ENCODE measurements around the gene ARMC2.
"Not testable (repeated sequence)": the region's sequence is repeated elsewhere in the genome, so short reads cannot be mapped to it uniquely, and the experiment has no call there.

The ARMC2 gene

GRCh38 chr6:108836061-108836460 lies 12.2 kb upstream of the ARMC2 start:
- no peak for DNase-seq

GRCh38 chr6:108837236-108837971 lies 10.8 kb upstream of the ARMC2 start:
- DNase-seq: peak; percentile 59

GRCh38 chr6:108838101-108838717 lies 10.0 kb upstream of the ARMC2 start:
- DNase-seq: peak; percentile 44

- no peak for DNase-seq
Observed at GRCh38 chr6:108839083-108839642, 9.1 kb upstream of the ARMC2 start.

GRCh38 chr6:108840919-108841318 lies 7.3 kb upstream of the ARMC2 start:
- DNase-seq: no peak

- no peak for DNase-seq
Observed at GRCh38 chr6:108841377-108841855, 6.8 kb upstream of the ARMC2 start.

GRCh38 chr6:108844135-108844534 lies 4.1 kb upstream of the ARMC2 start:
- no peak for DNase-seq

- DNase-seq: no peak
Observed at GRCh38 chr6:108845145-108845544, 3.1 kb upstream of the ARMC2 start.

GRCh38 chr6:108846101-108846500 lies 2.1 kb upstream of the ARMC2 start:
- no peak for DNase-seq

GRCh38 chr6:108846628-108847027 lies 1.6 kb upstream of the ARMC2 start:
- DNase-seq: no peak

- DNase-seq: no peak
Observed at GRCh38 chr6:108847738-108848115, 495 bp upstream of the ARMC2 start.

GRCh38 chr6:108850669-108851465 lies 2.6 kb downstream of the ARMC2 start:
- no peak for DNase-seq

GRCh38 chr6:108851756-108852155 lies 3.5 kb downstream of the ARMC2 start:
- no peak for DNase-seq

GRCh38 chr6:108853077-108853476 lies 4.9 kb downstream of the ARMC2 start:
- no peak for DNase-seq

- DNase-seq: no peak
Observed at GRCh38 chr6:108862479-108863191, 14.4 kb downstream of the ARMC2 start.

GRCh38 chr6:108865751-108866286 lies 17.6 kb downstream of the ARMC2 start:
- not testable (repeated sequence) for DNase-seq

GRCh38 chr6:108866798-108867197 lies 18.6 kb downstream of the ARMC2 start:
- no peak for DNase-seq

- no peak for DNase-seq
Observed at GRCh38 chr6:108868647-108869046, 20.4 kb downstream of the ARMC2 start.

- no peak for DNase-seq
Observed at GRCh38 chr6:108869876-108870275, 21.7 kb downstream of the ARMC2 start.

GRCh38 chr6:108870357-108870756 lies 22.1 kb downstream of the ARMC2 start:
- no peak for DNase-seq

- no peak for DNase-seq
Observed at GRCh38 chr6:108872141-108872557, 23.9 kb downstream of the ARMC2 start.

GRCh38 chr6:108872575-108872974 lies 24.4 kb downstream of the ARMC2 start:
- no peak for DNase-seq
